ENCODE results near the gene ZSWIM7. TPM values are rescaled to one million over a fixed set of nuclear protein-coding genes. Genes with fewer than 3 reads are reported as not detected.
"Not testable (repeated sequence)": the region's sequence is repeated elsewhere in the genome, so short reads cannot be mapped to it uniquely, and the experiment has no call there.

Gene ZSWIM7
- total RNA-seq, 1 donor from 2014 or later = 15.0 TPM

- Mint-ChIP-seq H3K27ac (no peak overlapping the region), H3K27me3 (peaks cover 39% of the 10 kb centered on the region), H3K9me3 (no peaks in the 10 kb centered on the region), H3K4me3 (no peak overlapping the region), H3K36me3 (ENCODE audit: low read depth) (no peaks in the 10 kb centered on the region), H3K4me1 (peaks cover 12% of the 10 kb centered on the region)
- CTCF ChIA-PET = no interaction called here
- POLR2A ChIA-PET = interaction anchor here (0.6 kb wide), 1 partner anchor 13 kb away, joined by 5 read pairs; no protein-coding TSS in a partner anchor
- intact Hi-C loops (cut with micrococcal nuclease) = no loop called here
- no peak for ATAC-seq (ENCODE audit: low read depth)
- DNase-seq = no peak
- TF ChIP-seq CTCF (IDR thresholded peaks at IDR 0.05) = no peak
Measured at GRCh38 chr17:15942207-15942833, 57.2 kb downstream of the ZSWIM7 start.

- Mint-ChIP-seq H3K4me3 (no peak overlapping the region), H3K9me3 (no peaks in the 10 kb centered on the region), H3K4me1 (peaks cover 12% of the 10 kb centered on the region), H3K36me3 (ENCODE audit: low read depth) (no peaks in the 10 kb centered on the region), H3K27ac (no peak overlapping the region), H3K27me3 (peaks cover 33% of the 10 kb centered on the region)
- ChIA-PET CTCF (no interaction called here), POLR2A (interaction anchor here (0.6 to 0.7 kb wide), 3 partner anchors 14 to 322 kb away, joined by 3 to 8 read pairs (median 5); no protein-coding TSS in a partner anchor)
- ATAC-seq (ENCODE audit: low read depth) = no peak
- no peak for TF ChIP-seq CTCF (IDR thresholded peaks at IDR 0.05)
- no peak for DNase-seq
- intact Hi-C loops (cut with micrococcal nuclease) = no loop called here
Measured at GRCh38 chr17:15941781-15942180, 57.7 kb downstream of the ZSWIM7 start.

- CTCF ChIA-PET; POLR2A ChIA-PET; H3K9me3 Mint-ChIP-seq; H3K4me3 Mint-ChIP-seq; ATAC-seq (ENCODE audit: low read depth); H3K36me3 Mint-ChIP-seq (ENCODE audit: low read depth); H3K4me1 Mint-ChIP-seq; intact Hi-C loops (cut with micrococcal nuclease); H3K27ac Mint-ChIP-seq; H3K27me3 Mint-ChIP-seq; DNase-seq: not testable (repeated sequence)
Measured at GRCh38 chr17:15936481-15936880, 63.0 kb downstream of the ZSWIM7 start.

- DNase-seq (no peak), ATAC-seq (ENCODE audit: low read depth) (no peak)
- H3K4me1 Mint-ChIP-seq = no peaks in the 10 kb centered on the region
- H3K27me3 Mint-ChIP-seq = peaks cover 3% of the 10 kb centered on the region
- POLR2A ChIA-PET = no interaction called here
- CTCF ChIA-PET = no interaction called here
- TF ChIP-seq CTCF (IDR thresholded peaks at IDR 0.05) = no peak
- H3K27ac Mint-ChIP-seq = no peak overlapping the region
- intact Hi-C loops (cut with micrococcal nuclease) = no loop called here
- H3K36me3 Mint-ChIP-seq (ENCODE audit: low read depth) = no peaks in the 10 kb centered on the region
- no peak overlapping the region for H3K4me3 Mint-ChIP-seq
- H3K9me3 Mint-ChIP-seq = no peaks in the 10 kb centered on the region
Measured at GRCh38 chr17:15935891-15936290, 63.6 kb downstream of the ZSWIM7 start.

- POLR2A ChIA-PET = no interaction called here
- Mint-ChIP-seq H3K9me3 (no peaks in the 10 kb centered on the region), H3K4me3 (no peak overlapping the region), H3K27me3 (no peaks in the 10 kb centered on the region), H3K4me1 (no peaks in the 10 kb centered on the region), H3K36me3 (ENCODE audit: low read depth) (no peaks in the 10 kb centered on the region), H3K27ac (no peak overlapping the region)
- ATAC-seq (ENCODE audit: low read depth) (no peak), DNase-seq (no peak)
- intact Hi-C loops (cut with micrococcal nuclease) = no loop called here
- no peak for TF ChIP-seq CTCF (IDR thresholded peaks at IDR 0.05)
- CTCF ChIA-PET = no interaction called here
Measured at GRCh38 chr17:15934866-15935265, 64.6 kb downstream of the ZSWIM7 start.

- DNase-seq (no peak), ATAC-seq (ENCODE audit: low read depth) (no peak)
- H3K27ac Mint-ChIP-seq = no peak overlapping the region
- H3K9me3 Mint-ChIP-seq = no peaks in the 10 kb centered on the region
- CTCF ChIA-PET = no interaction called here
- peaks cover 8% of the 10 kb centered on the region for H3K27me3 Mint-ChIP-seq
- no peaks in the 10 kb centered on the region for H3K36me3 Mint-ChIP-seq (ENCODE audit: low read depth)
- TF ChIP-seq CTCF (IDR thresholded peaks at IDR 0.05) = no peak
- H3K4me1 Mint-ChIP-seq = peaks cover 10% of the 10 kb centered on the region
- POLR2A ChIA-PET = no interaction called here
- intact Hi-C loops (cut with micrococcal nuclease) = no loop called here
- H3K4me3 Mint-ChIP-seq = no peak overlapping the region
Measured at GRCh38 chr17:15931394-15931793, 68.1 kb downstream of the ZSWIM7 start.
